B cell (primary cell): ENCODE data around the gene TMEM256. TPM values are rescaled to one million over a fixed set of nuclear protein-coding genes. Genes with fewer than 3 reads are reported as not detected.

ENCODE experiments used
- ATAC-seq: fragments of 200-7000 bp; cut with Tn5 transposase; one replicate; pipeline ENCODE4 v1.10.0; 2021; ENCODE audit warnings: low read depth, mild to moderate bottlenecking, moderate number of reproducible peaks, moderate library complexity
- CTCF ChIA-PET: fragments of 350-600 bp; sonication (Branson Sonifier 250); formaldehyde crosslinking; loops from one replicate; lab custom pipeline; 2021; ENCODE audit warnings: antibody characterized with exemption, inconsistent platforms; lab: Charles Lee
- POLR2A ChIA-PET: fragments of 350-600 bp; sonication (Branson Sonifier 250); formaldehyde crosslinking; loops from one replicate; lab custom pipeline; 2021; ENCODE audit warnings: antibody characterized with exemption; lab: Charles Lee
- DNase-seq: peaks from one replicate; pipeline ENCODE4 v3.0.0; 2013
- H2AFZ ChIP-seq: 2 replicates; pipeline ENCODE4 v1.6.1; 2012; ENCODE audit warnings: mild to moderate bottlenecking, low read depth, low read length; ENCODE audit not compliant: insufficient read depth, poor library complexity, severe bottlenecking
- H3K27ac ChIP-seq, 2 donors: 1 replicate in 1 of 2; 2 replicates in 1 of 2; pipeline ENCODE4 v1.5.1; 2012 to 2013; ENCODE audit warnings: low read length in 2 of 2, mild to moderate bottlenecking in 2 of 2, moderate library complexity in 1 of 2
- H3K27me3 ChIP-seq, 4 experiments: fragments of 200-600 bp in 1 of 4; sonication (generic) in 1 of 4; replicated peaks in 1 of 4; 1 replicate in 2 of 4; 2 replicates in 2 of 4; pipeline versions ENCODE4 v1.6.1 to v1.7.0; 2013 to 2016; ENCODE audit warnings: low read length in 3 of 4, mild to moderate bottlenecking in 2 of 4, mixed read lengths in 1 of 4, moderate library complexity in 1 of 4; ENCODE audit not compliant: insufficient read depth in 4 of 4, control insufficient read depth in 3 of 4; ENCODE audit errors: control extremely low read depth in 1 of 4
- H3K36me3 ChIP-seq, 2 experiments: replicated peaks in 1 of 2; 1 replicate in 1 of 2; 2 replicates in 1 of 2; pipeline versions ENCODE4 v1.6.1 to v1.7.1; 2013; ENCODE audit warnings: low read length in 1 of 2; ENCODE audit not compliant: insufficient read depth in 2 of 2, control insufficient read depth in 1 of 2; ENCODE audit errors: control extremely low read depth in 1 of 2, extremely low read depth in 1 of 2
- H3K4me1 ChIP-seq, 2 donors: fragments of 200-600 bp in 1 of 2; sonication (generic) in 1 of 2; 1 replicate in 1 of 2; 2 replicates in 1 of 2; pipeline versions ENCODE4 v1.5.1 to v1.6.1; 2013 to 2017; ENCODE audit warnings: low read length in 2 of 2; ENCODE audit not compliant: control insufficient read depth in 2 of 2, insufficient read depth in 2 of 2
- H3K4me2 ChIP-seq: replicated peaks from 2 replicates; pipeline ENCODE3; 2012; ENCODE audit warnings: mild to moderate bottlenecking, low read depth, low read length; ENCODE audit not compliant: poor library complexity, severe bottlenecking
- H3K4me3 ChIP-seq, 5 experiments: fragments of 200-600 bp in 1 of 5; sonication (generic) in 1 of 5; 1 replicate in 3 of 5; 2 replicates in 2 of 5; pipeline versions ENCODE4 v1.5.1 to v1.7.0; 2011 to 2016; ENCODE audit warnings: low read length in 4 of 5, mild to moderate bottlenecking in 4 of 5, low read depth in 2 of 5, control low read depth in 1 of 5, moderate library complexity in 1 of 5; ENCODE audit not compliant: insufficient read depth in 1 of 5; ENCODE audit errors: control extremely low read depth in 1 of 5, extremely low read depth in 1 of 5
- H3K79me2 ChIP-seq: fragments of 200-600 bp; sonication (generic); one replicate; pipeline ENCODE4 v1.6.0; 2016; ENCODE audit warnings: low read length; ENCODE audit not compliant: control insufficient read depth, insufficient read depth
- H3K9ac ChIP-seq: fragments of 200-600 bp; sonication (generic); 2 replicates; pipeline ENCODE4 v1.6.1; 2017; ENCODE audit warnings: mild to moderate bottlenecking, low read length, moderate library complexity
- H3K9me3 ChIP-seq, 3 donors: one replicate each; pipeline versions ENCODE4 v1.6.1 to v1.7.1; 2013; ENCODE audit warnings: low read length in 2 of 3; ENCODE audit not compliant: control insufficient read depth in 2 of 3, insufficient read depth in 1 of 3; ENCODE audit errors: control extremely low read depth in 1 of 3
- H4K20me1 ChIP-seq: 2 replicates; pipeline ENCODE4 v1.6.0; 2012; ENCODE audit warnings: mild to moderate bottlenecking, low read length; ENCODE audit not compliant: insufficient read depth, control insufficient read depth, poor library complexity, severe bottlenecking
- H3K27ac Mint-ChIP-seq: one replicate; pipeline ENCODE4 v1.8.0; 2021; ENCODE audit warnings: mixed read lengths
- H3K27me3 Mint-ChIP-seq: one replicate; pipeline ENCODE4 v1.8.0; 2021; ENCODE audit warnings: mixed read lengths
- H3K4me1 Mint-ChIP-seq: one replicate; pipeline ENCODE4 v1.8.0; 2021; ENCODE audit warnings: mixed read lengths
- H3K4me3 Mint-ChIP-seq: one replicate; pipeline ENCODE4 v1.8.0; 2021; ENCODE audit warnings: mixed read lengths
- H3K9me3 Mint-ChIP-seq: one replicate; pipeline ENCODE4 v1.8.0; 2022; ENCODE audit warnings: mixed read lengths; ENCODE audit not compliant: insufficient read depth
- CTCF ChIP-seq: fragments of 200-600 bp; IDR thresholded peaks from one replicate; pipeline ENCODE4 v1.8.0; 2022; ENCODE audit warnings: antibody characterized with exemption, mild to moderate bottlenecking
- EZH2 ChIP-seq: IDR thresholded peaks from 2 replicates; pipeline ENCODE4 v1.6.1; 2012; ENCODE audit warnings: borderline replicate concordance, low read depth, mild to moderate bottlenecking, moderate library complexity, low read length; ENCODE audit not compliant: insufficient read depth, poor library complexity, severe bottlenecking
- WGBS: methylation state at CpG from one replicate; pipeline ENCODE4 v1.1.5; 2013; ENCODE audit warnings: missing lambda C conversion rate; ENCODE audit not compliant: insufficient coverage; 5-methylcytosine and 5-hydroxymethylcytosine counted together
- intact Hi-C: fragments of 100-400 bp; cut with micrococcal nuclease; formaldehyde crosslinking; loops from one replicate; pipeline ENCODE4 v1.10.0; 2022
- polyA plus RNA-seq: library from polyadenylated mRNA; depleted of rRNA; stranded (reverse); fragments of >200 nt; gene quantifications from 2 replicates; pipeline ENCODE4 v1.2.3, GENCODE V29; 2012
- total RNA-seq, 2 donors: library from RNA; stranded (reverse); fragments of 120-200 nt in 1 of 2; gene quantifications; 1 replicate in 1 of 2; 2 replicates in 1 of 2; pipeline versions ENCODE4 v1.2.3 to v1.2.4, GENCODE V29; 2013 to 2022

The TMEM256 gene
- total and polyA plus RNA-seq, 2 donors (not counting 1 experiment from before 2014, with no cell fraction given) = 65.4 to 67.8 TPM

GRCh38 chr17:7443499-7444485 is 39.9 kb upstream of the TMEM256 start:
- peaks cover 75% of the 10 kb centered on the region for H3K27me3 Mint-ChIP-seq
- TF ChIP-seq CTCF (no peak), EZH2 (no peak)

More at GRCh38 chr17:7443499-7444485, 39.9 kb upstream of the TMEM256 start:
- Mint-ChIP-seq H3K9me3 (no peaks in the 10 kb centered on the region), H3K4me3 (peak overlapping the region; percentile 23), H3K4me1 (peaks cover 38% of the 10 kb centered on the region), H3K27ac (no peak overlapping the region)
- intact Hi-C loops = no loop called here
- peaks cover 20% of the 10 kb centered on the region for H4K20me1 ChIP-seq
- H3K79me2 ChIP-seq = peaks cover 7% of the 10 kb centered on the region
- peaks cover 44 to 52% of the 10 kb centered on the region in 2 donors for H3K4me1 ChIP-seq
- H3K9ac ChIP-seq = no peak overlapping the region
- peaks cover 0 to 88% (median 60%) of the 10 kb centered on the region in 4 experiments for H3K27me3 ChIP-seq
- no peaks in the 10 kb centered on the region for H3K36me3 ChIP-seq
- no peak overlapping the region for H3K4me2 ChIP-seq
- POLR2A ChIA-PET = interaction anchor here (0.5 to 2.0 kb wide), 8 partner anchors 9 to 165 kb away, joined by 3 to 8 read pairs (median 4); partner anchors contain the start of genes POLR2A and TMEM102
- H3K9me3 ChIP-seq = peaks cover 0 to 29% (median 0%) of the 10 kb centered on the region in 3 donors
- no peak overlapping the region for H3K4me3 ChIP-seq
- no peak overlapping the region for H2AFZ ChIP-seq
- CTCF ChIA-PET = interaction anchor here (0.5 to 3.8 kb wide), 10 partner anchors 8 to 189 kb away, joined by 3 to 17 read pairs (median 4); partner anchors contain the start of gene TMEM102
- no peak overlapping the region for H3K27ac ChIP-seq
- DNase-seq (no peak), ATAC-seq (no peak)
- 100% methylated on average over 4 of the region's 7 CpGs for WGBS
